Heart left ventricle (tissue), 13 donors: ENCODE results near the gene SPAG9.

Experiments
- POLR2A ChIP-seq, 2 donors: fragments of 450-650 bp; IDR thresholded peaks; one replicate each; pipeline ENCODE4 v1.6.1; 2017; ENCODE audit warnings: antibody characterized with exemption in 2 of 2, mild to moderate bottlenecking in 2 of 2, moderate library complexity in 2 of 2
- TF ChIP-seq, protein P1 (sequence below), 12 donors: fragments of 200-600 bp; sonication (generic) in 4 of 12; IDR thresholded peaks; one replicate each; pipeline versions ENCODE4 v1.5.0 to v1.8.0; 2018 to 2022; ENCODE audit warnings: antibody characterized with exemption in 12 of 12, mild to moderate bottlenecking in 5 of 12
- donor health status: ischemic (EF 13 %, LVEDD 7.1; RV severe dilation, severe dysfunction).
- donor health status: DM: no; HTN: yes; CAD: no.
- donor health status: DM: no; HTN: no; CAD: no.
- donor health status: ischemic (EF 25% LVEDD 6.9; RV normal size, moderate dysfunction).
- donor health status: ischemic (EF 25% LVEDD 5.7; RV mildly dilated, moderate dysfunction).
- donor health status: ischemic (EF 35%, LVEDD 5.7; RV mildly dilated, moderate dysfunction).
- donor health status: nonischemic (EF 11% LVEDD 7.7; RV severe dilation, severe dysfunction).
- donor health status: DM: yes; HTN: yes; CAD: no.
- donor health status: PGD.
- donor health status: ischemic (EF 29% LVEDD 5.4; RV normal size, mild dysfunction).
- donor health status: nonischemic (EF 23%, LVEDD 6.1; RV moderate dilation, normal function).

DNA sequence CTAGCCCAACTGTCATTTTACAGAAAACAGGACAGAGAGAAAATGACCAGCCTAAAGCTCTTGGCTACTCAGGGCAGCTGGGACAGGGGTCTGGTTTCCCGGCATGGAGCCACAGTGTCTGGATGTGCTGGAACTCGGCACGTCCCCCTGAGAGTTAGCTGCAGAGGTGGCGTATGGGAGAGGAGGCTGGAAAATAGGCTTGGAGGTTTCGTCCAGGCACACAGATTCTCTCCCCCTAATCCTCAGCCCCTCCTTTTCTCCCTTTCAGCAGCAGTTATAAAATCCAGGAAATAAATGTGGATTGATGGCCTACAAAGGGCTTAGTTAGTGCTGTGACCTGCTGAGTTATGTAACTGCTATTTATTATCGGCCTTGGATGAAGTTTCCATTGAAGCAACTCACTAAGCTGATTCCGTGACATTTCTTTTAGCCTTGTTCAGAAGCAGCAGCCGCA, 165.0 kb downstream of the SPAG9 start:
- TF ChIP-seq, protein P1, sequence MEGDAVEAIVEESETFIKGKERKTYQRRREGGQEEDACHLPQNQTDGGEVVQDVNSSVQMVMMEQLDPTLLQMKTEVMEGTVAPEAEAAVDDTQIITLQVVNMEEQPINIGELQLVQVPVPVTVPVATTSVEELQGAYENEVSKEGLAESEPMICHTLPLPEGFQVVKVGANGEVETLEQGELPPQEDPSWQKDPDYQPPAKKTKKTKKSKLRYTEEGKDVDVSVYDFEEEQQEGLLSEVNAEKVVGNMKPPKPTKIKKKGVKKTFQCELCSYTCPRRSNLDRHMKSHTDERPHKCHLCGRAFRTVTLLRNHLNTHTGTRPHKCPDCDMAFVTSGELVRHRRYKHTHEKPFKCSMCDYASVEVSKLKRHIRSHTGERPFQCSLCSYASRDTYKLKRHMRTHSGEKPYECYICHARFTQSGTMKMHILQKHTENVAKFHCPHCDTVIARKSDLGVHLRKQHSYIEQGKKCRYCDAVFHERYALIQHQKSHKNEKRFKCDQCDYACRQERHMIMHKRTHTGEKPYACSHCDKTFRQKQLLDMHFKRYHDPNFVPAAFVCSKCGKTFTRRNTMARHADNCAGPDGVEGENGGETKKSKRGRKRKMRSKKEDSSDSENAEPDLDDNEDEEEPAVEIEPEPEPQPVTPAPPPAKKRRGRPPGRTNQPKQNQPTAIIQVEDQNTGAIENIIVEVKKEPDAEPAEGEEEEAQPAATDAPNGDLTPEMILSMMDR (IDR thresholded peaks at IDR 0.05): no peak
- TF ChIP-seq POLR2A (IDR thresholded peaks at IDR 0.05): no peak
